ENCODE measurements around the gene ROPN1L. TPM values are rescaled to one million over a fixed set of nuclear protein-coding genes. Genes with fewer than 3 reads are reported as not detected.

ROPN1L gene
- total RNA-seq, 1 donor from 2014 or later, result 11.5 TPM

GRCh38 chr5:10469253-10470050 lies 27.8 kb downstream of the ROPN1L start:
- H3K9me3 ChIP-seq, result no peaks in the 10 kb centered on the region
- no peaks in the 10 kb centered on the region for H3K36me3 ChIP-seq
- H3K27ac ChIP-seq, result no peak overlapping the region
- no peak overlapping the region for H3K4me3 ChIP-seq
- intact Hi-C loops (cut with DNase I), result no loop called here
- DNase-seq (no peak), ATAC-seq (no peak)
- H3K4me1 ChIP-seq, result peaks cover 15% of the 10 kb centered on the region
- TF ChIP-seq CTCF (IDR thresholded peaks at IDR 0.05), result no peak
- H3K27me3 ChIP-seq (ENCODE audit: low read depth), result no peaks in the 10 kb centered on the region

GRCh38 chr5:10470669-10471068 lies 29.0 kb downstream of the ROPN1L start:
- Histone ChIP-seq H3K36me3 (no peaks in the 10 kb centered on the region), H3K4me1 (peaks cover 15% of the 10 kb centered on the region), H3K27me3 (ENCODE audit: low read depth) (no peaks in the 10 kb centered on the region), H3K9me3 (no peaks in the 10 kb centered on the region), H3K27ac (no peak overlapping the region), H3K4me3 (no peak overlapping the region)
- TF ChIP-seq CTCF (IDR thresholded peaks at IDR 0.05), result no peak
- no peak for ATAC-seq
- DNase-seq, result no peak
- intact Hi-C loops (cut with DNase I), result no loop called here

- no peak for TF ChIP-seq CTCF (IDR thresholded peaks at IDR 0.05)
These were observed 30.0 kb downstream of the ROPN1L start for GRCh38 chr5:10471677-10472076.

GRCh38 chr5:10474521-10475075 lies 32.9 kb downstream of the ROPN1L start:
- ATAC-seq (no peak), DNase-seq (no peak)
- Histone ChIP-seq H3K4me1 (no peaks in the 10 kb centered on the region), H3K27ac (no peak overlapping the region), H3K9me3 (no peaks in the 10 kb centered on the region), H3K4me3 (no peak overlapping the region), H3K27me3 (ENCODE audit: low read depth) (no peaks in the 10 kb centered on the region), H3K36me3 (no peaks in the 10 kb centered on the region)
- no peak for TF ChIP-seq CTCF (IDR thresholded peaks at IDR 0.05)
- intact Hi-C loops (cut with DNase I), result no loop called here

More at GRCh38 chr5:10471677-10472076, 30.0 kb downstream of the ROPN1L start:
- no peak overlapping the region for H3K4me3 ChIP-seq
- H3K36me3 ChIP-seq, result no peaks in the 10 kb centered on the region
- H3K4me1 ChIP-seq, result peaks cover 15% of the 10 kb centered on the region
- H3K9me3 ChIP-seq, result no peaks in the 10 kb centered on the region
- no peak for ATAC-seq
- no peak overlapping the region for H3K27ac ChIP-seq
- intact Hi-C loops (cut with DNase I), result no loop called here
- DNase-seq, result no peak
- H3K27me3 ChIP-seq (ENCODE audit: low read depth), result no peaks in the 10 kb centered on the region

GRCh38 chr5:10475931-10476676 lies 34.4 kb downstream of the ROPN1L start:
- H3K4me3 ChIP-seq, result no peak overlapping the region
- H3K4me1 ChIP-seq, result no peaks in the 10 kb centered on the region
- TF ChIP-seq CTCF (IDR thresholded peaks at IDR 0.05), result no peak
- ATAC-seq (no peak), DNase-seq (no peak)
- H3K36me3 ChIP-seq, result no peaks in the 10 kb centered on the region
- H3K27ac ChIP-seq, result no peak overlapping the region
- intact Hi-C loops (cut with DNase I), result no loop called here
- no peaks in the 10 kb centered on the region for H3K9me3 ChIP-seq
- H3K27me3 ChIP-seq (ENCODE audit: low read depth), result no peaks in the 10 kb centered on the region
